Astrocyte of the spinal cord (primary cell): ENCODE results near the gene MACROD2.

Source experiments
- DNase-seq: peaks from one replicate; pipeline ENCODE4 v3.0.0; 2011; ENCODE audit warnings: low read depth, low spot score
- H3K4me3 ChIP-seq: 2 replicates; pipeline ENCODE4 v1.5.1; 2011; ENCODE audit warnings: low read depth, mild to moderate bottlenecking, low read length, moderate library complexity
- in situ Hi-C: cut with HindIII; loops from 2 replicates; pipeline ENCODE4 v1.10.0; 2017; ENCODE audit warnings: low sequenced_read_pairs
- TF ChIP-seq, protein P1 (sequence below): IDR thresholded peaks from 2 replicates; pipeline ENCODE4 v1.5.1; 2012; ENCODE audit warnings: low read depth, mild to moderate bottlenecking, low read length, inconsistent platforms

Gene MACROD2

DNA sequence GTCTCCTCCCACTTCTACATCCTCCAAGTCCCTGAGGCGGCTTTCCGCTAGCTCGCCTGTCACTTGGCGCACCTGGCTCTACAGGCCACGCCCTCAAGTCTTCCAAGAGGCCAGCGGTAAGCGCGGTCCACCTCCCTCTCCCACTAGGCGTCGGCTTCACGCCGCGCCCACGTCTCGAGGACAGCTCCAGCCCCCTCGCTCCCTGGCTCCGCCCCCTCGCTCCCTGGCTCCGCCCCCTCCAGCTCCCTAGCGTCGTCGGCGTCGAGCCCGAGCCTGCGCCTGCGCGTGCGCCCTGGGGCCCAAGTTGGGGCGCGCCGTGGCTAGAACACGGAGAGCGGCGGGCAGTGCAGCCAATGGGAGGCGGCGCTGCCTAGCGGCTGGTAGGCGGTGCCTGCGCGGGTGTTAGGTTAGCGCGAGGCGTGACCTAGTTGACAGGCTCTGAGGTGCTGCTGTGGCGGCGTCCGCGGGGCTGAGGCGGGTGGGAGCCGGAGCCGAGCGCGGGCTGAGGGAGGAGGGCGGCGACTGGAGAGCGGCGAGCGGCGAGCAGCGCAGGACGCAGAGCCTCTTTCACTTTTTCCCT is at the start of gene MACROD2:
MACROD2 (plus strand) TSS at position 431 of the 580 bp plus-strand sequence.
- in situ Hi-C loops = no loop called here
- TF ChIP-seq, protein P1, sequence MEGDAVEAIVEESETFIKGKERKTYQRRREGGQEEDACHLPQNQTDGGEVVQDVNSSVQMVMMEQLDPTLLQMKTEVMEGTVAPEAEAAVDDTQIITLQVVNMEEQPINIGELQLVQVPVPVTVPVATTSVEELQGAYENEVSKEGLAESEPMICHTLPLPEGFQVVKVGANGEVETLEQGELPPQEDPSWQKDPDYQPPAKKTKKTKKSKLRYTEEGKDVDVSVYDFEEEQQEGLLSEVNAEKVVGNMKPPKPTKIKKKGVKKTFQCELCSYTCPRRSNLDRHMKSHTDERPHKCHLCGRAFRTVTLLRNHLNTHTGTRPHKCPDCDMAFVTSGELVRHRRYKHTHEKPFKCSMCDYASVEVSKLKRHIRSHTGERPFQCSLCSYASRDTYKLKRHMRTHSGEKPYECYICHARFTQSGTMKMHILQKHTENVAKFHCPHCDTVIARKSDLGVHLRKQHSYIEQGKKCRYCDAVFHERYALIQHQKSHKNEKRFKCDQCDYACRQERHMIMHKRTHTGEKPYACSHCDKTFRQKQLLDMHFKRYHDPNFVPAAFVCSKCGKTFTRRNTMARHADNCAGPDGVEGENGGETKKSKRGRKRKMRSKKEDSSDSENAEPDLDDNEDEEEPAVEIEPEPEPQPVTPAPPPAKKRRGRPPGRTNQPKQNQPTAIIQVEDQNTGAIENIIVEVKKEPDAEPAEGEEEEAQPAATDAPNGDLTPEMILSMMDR = no peak
- peak; percentile 92 for DNase-seq
- peak within 1 kb of the TSS; percentile 60 for H3K4me3 ChIP-seq

DNA sequence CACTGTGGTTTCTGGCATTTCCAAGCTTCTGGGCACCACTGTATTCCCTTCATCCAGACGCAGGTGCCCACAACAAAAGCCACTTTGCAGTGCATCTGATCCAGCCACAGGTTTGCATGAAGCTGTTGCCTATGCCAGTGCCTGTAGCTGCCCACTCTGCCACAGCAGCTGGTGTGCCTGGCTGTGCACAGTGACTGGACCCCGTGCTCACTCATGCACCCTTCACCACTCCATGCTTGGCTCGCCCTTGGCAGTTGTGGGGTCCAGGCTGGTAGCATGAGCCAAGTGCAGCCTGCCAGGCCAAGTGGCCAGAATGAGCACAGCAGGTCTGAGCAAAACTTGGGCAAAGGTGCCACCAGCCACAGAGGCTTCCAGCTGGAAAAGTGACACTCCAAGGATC is 47.6 kb upstream of the MACROD2 start:
- TF ChIP-seq, protein P1 = no peak
- in situ Hi-C loops = no loop called here
- DNase-seq = no peak
- no peak overlapping the region for H3K4me3 ChIP-seq

- H3K4me3 ChIP-seq = no peak overlapping the region
- TF ChIP-seq, protein P1 = no peak
- no peak for DNase-seq
- in situ Hi-C loops = no loop called here
These were observed 42.1 kb upstream of the MACROD2 start for GRCh38 chr20:13953227-13953626.

DNA sequence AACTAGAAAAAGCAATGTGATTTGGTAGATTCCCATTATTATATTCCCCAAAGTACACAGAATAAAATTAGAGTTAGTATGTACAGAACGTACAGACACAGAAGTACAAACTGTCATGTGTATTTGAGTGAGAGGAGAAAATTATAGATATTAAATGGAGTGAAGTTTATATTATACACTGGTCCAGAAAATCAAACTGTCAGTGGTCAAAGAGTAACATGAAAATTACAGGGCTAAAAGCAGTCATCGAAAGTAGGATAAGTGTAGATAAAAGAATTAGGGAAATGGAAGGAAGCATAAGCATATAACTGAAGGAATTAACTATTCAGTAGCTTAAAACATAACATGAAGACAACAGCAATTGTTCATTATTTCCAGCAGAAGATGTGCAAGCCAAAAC is 35.2 kb upstream of the MACROD2 start:
- DNase-seq = no peak
- H3K4me3 ChIP-seq = no peak overlapping the region
- in situ Hi-C loops = no loop called here
- TF ChIP-seq, protein P1 = no peak

GRCh38 chr20:13960525-13960924 is 34.8 kb upstream of the MACROD2 start:
- in situ Hi-C loops = no loop called here
- no peak for DNase-seq
- H3K4me3 ChIP-seq = no peak overlapping the region
- TF ChIP-seq, protein P1 = no peak

GRCh38 chr20:13984211-13984610 is 11.1 kb upstream of the MACROD2 start:
- in situ Hi-C loops = no loop called here
- no peak overlapping the region for H3K4me3 ChIP-seq
- DNase-seq = no peak

More at GRCh38 chr20:13984211-13984610, 11.1 kb upstream of the MACROD2 start:
- TF ChIP-seq, protein P1 = no peak
